Kidney (tissue), 14 donors: ENCODE results near the gene FIS1. TPM values are rescaled to one million over a fixed set of nuclear protein-coding genes. Genes with fewer than 3 reads are reported as not detected.

Source experiments
- DNase-seq, 5 donors: peaks; one replicate each; pipeline ENCODE4 v3.0.0-alpha.2; 2013 to 2020
- FAIRE-seq: peaks from 2 replicates; lab custom pipeline; 2012; peaks lifted over from hg19 to GRCh38; lab: Jason Lieb, UNC
- H3K27ac ChIP-seq, 2 donors: one replicate each; pipeline ENCODE4 v1.7.0; 2013; ENCODE audit warnings: low read depth in 2 of 2, low read length in 2 of 2, inconsistent platforms in 1 of 2
- H3K27me3 ChIP-seq: one replicate; pipeline ENCODE4 v1.7.1; 2013; ENCODE audit warnings: low read length, inconsistent platforms; ENCODE audit not compliant: control insufficient read depth, insufficient read depth
- H3K36me3 ChIP-seq, 3 donors: one replicate each; pipeline versions ENCODE4 v1.7.0 to v1.7.1; 2013; ENCODE audit warnings: low read length in 3 of 3, control low read depth in 1 of 3, inconsistent platforms in 1 of 3; ENCODE audit not compliant: insufficient read depth in 3 of 3, control insufficient read depth in 2 of 3
- H3K4me1 ChIP-seq, 3 donors: one replicate each; pipeline versions ENCODE4 v1.7.0 to v1.7.1; 2013; ENCODE audit warnings: low read length in 3 of 3, inconsistent platforms in 1 of 3, low read depth in 1 of 3; ENCODE audit not compliant: control insufficient read depth in 2 of 3, insufficient read depth in 2 of 3
- H3K4me3 ChIP-seq, 3 donors: one replicate each; pipeline versions ENCODE4 v1.7.0 to v1.8.1; 2013; ENCODE audit warnings: low read length in 3 of 3, control low read depth in 1 of 3, inconsistent platforms in 1 of 3
- H3K9ac ChIP-seq, 3 donors: one replicate each; pipeline versions ENCODE4 v1.7.0 to v1.7.1; 2013; ENCODE audit warnings: low read length in 3 of 3, control low read depth in 1 of 3, inconsistent platforms in 1 of 3
- H3K9me3 ChIP-seq, 3 donors: one replicate each; pipeline versions ENCODE4 v1.7.0 to v1.7.1; 2013; ENCODE audit warnings: low read length in 3 of 3, control low read depth in 1 of 3, inconsistent platforms in 1 of 3; ENCODE audit not compliant: control insufficient read depth in 2 of 3, insufficient read depth in 1 of 3
- CTCF ChIP-seq: IDR thresholded peaks from 3 replicates; pipeline ENCODE4 v1.5.1; 2012; ENCODE audit warnings: mild to moderate bottlenecking, moderate library complexity, borderline replicate concordance; ENCODE audit not compliant: insufficient read depth; ENCODE audit errors: extremely low read depth
- intact Hi-C: fragments of 100-400 bp; cut with DNase I; formaldehyde crosslinking; loops from one replicate; pipeline ENCODE4 v1.11.1; 2022
- polyA plus RNA-seq: library from polyadenylated mRNA; stranded (reverse); fragments of 350-450 nt; fragmentation: Illumina TruSeq; extraction: RNeasy Lipid Tissue Mini Kit (QIAGEN cat#74804); gene quantifications from one replicate; pipeline ENCODE4 v1.2.3, GENCODE V29; 2014; ENCODE audit warnings: low read depth, low replicate concordance; ENCODE audit not compliant: insufficient read depth
- total RNA-seq: library from RNA; stranded (reverse); fragmentation: NEBNext Ultra II Directional; extraction: Animal tissue kit (Norgen Biotek cat#: 25700); gene quantifications from one replicate; pipeline ENCODE4 v1.2.1, GENCODE V29; 2021
- donor health status: control.
- donor health status: control.
- donor health status: control.
- donor health status: control.
- donor health status: control.
- donor health status: DM: yes; HTN: yes; CAD: no.
- donor health status: Normal renal cell carcinoma (clear cell type).

The FIS1 gene
- total and polyA plus RNA-seq, 2 donors from 2014 or later, result 180 to 472 TPM

- no peaks in the 10 kb centered on the region for H3K27me3 ChIP-seq
- intact Hi-C loops, result no loop called here
- peaks cover 0 to 26% (median 11%) of the 10 kb centered on the region in 3 donors for H3K4me1 ChIP-seq
- no peak for TF ChIP-seq CTCF
- DNase-seq (no peak), FAIRE-seq (no peak)
- H3K9ac ChIP-seq, result no peak overlapping the region
- no peak overlapping the region for H3K4me3 ChIP-seq
- no peaks in the 10 kb centered on the region for H3K9me3 ChIP-seq
- no peak overlapping the region for H3K27ac ChIP-seq
- peaks cover 0 to 11% (median 0%) of the 10 kb centered on the region in 3 donors for H3K36me3 ChIP-seq
Measured at GRCh38 chr7:101241015-101241363, 3.9 kb downstream of the FIS1 start.

DNA sequence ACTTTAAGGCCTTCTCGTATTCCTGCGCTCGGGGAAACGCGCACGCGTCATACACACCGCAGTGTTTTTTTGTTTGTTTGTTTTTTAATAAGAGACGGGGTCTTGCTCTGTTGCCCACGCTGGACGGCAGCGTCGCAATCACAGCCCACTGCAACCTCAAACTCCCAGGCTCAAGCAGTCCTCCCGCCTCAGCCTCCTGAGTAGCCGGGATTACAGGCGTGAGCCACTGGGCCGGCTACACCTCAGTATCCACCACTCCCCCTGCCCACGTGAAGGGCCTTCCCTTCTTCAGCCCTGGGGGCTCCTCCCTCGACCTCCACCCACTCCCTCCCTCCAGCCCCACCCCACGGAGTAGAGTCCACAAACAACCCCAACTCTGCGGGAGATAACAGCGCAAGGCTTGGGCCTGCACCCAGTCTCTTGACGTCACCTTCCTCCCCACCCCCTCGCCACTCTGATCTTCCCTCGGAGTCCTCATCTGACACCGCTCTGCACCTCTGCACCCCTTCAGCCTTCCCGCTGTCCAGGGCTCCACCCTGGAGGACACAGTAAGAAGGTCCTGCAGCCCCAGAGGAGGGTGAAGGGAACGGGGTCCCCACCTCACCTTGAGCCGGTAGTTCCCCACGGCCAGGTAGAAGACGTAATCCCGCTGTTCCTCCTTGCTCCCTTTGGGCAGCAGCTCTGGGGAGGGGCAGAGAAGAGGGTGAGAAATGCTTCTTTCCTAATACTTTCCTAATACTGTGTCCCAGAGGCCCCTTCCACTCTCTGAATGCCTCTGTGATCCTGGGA is 4.5 kb downstream of the FIS1 start:
- peaks cover 0 to 11% (median 0%) of the 10 kb centered on the region in 3 donors for H3K36me3 ChIP-seq
- TF ChIP-seq CTCF, result no peak
- no peak overlapping the region for H3K9ac ChIP-seq
- H3K27me3 ChIP-seq, result no peaks in the 10 kb centered on the region
- no peaks in the 10 kb centered on the region for H3K9me3 ChIP-seq
- no peak overlapping the region for H3K27ac ChIP-seq
- FAIRE-seq (no peak), DNase-seq (peak in 1 of 5 donors; percentile 35)
- H3K4me3 ChIP-seq, result no peak overlapping the region
- peaks cover 0 to 26% (median 6%) of the 10 kb centered on the region in 3 donors for H3K4me1 ChIP-seq
- intact Hi-C loops, result no loop called here

GRCh38 chr7:101239951-101240220 is 5.0 kb downstream of the FIS1 start:
- FAIRE-seq (no peak), DNase-seq (no peak)
- peaks cover 0 to 26% (median 6%) of the 10 kb centered on the region in 3 donors for H3K4me1 ChIP-seq
- H3K9ac ChIP-seq, result no peak overlapping the region
- H3K27me3 ChIP-seq, result no peaks in the 10 kb centered on the region
- H3K9me3 ChIP-seq, result no peaks in the 10 kb centered on the region
- H3K4me3 ChIP-seq, result no peak overlapping the region
- TF ChIP-seq CTCF, result no peak
- peak overlapping the region; percentile 43 for H3K27ac ChIP-seq
- H3K36me3 ChIP-seq, result peaks cover 0 to 11% (median 0%) of the 10 kb centered on the region in 3 donors
- intact Hi-C loops, result no loop called here
